ENCODE measurements around the gene COX6B2. TPM values are rescaled to one million over a fixed set of nuclear protein-coding genes. Genes with fewer than 3 reads are reported as not detected.

Gene COX6B2
- total and polyA plus RNA-seq, 2 donors (not counting 3 experiments of a cell fraction or from before 2014, with no cell fraction given) = not detected

DNA sequence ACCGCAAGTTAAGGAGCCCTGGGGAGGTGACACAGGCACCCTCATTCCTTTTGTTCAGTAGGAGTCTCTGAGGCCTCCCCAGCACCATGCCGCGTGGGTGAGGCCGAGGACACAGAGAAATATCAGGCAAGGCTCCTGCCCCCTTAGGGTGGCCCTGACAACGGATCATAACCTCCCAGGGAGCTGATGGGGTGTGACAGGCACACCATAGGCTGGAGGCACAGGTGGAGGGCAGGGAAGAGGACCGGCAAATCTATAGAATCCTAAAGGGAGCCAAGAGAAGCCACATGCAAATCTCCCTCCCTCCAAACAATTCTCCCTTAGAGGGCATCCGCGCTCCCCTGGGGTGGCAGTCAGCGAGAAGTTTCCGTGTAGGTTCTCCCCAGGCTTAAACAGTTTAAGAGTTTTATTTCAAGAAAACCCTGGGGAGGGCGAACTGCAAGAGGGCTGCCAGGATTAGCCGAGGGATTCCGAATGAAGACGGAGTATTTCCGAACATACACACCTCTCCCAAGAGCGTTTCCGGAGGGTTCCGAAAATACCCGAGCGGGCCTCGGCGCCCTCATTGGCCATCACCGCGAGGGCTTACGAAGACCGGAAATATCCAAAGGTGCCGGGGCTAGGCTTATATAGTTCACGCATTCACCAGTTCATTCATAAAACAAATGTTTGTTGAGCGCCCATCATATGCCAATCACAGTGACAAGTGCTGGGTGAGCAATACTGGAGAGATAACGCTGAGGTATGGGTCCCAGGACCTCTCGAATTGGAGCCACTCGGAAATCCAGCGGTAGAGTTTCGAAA is 30.6 kb upstream of the COX6B2 start:
- Histone ChIP-seq H3K27ac (ENCODE audit: insufficient read depth, low read depth, low read length) (peak overlapping the region; percentile 75), H3K4me3 (replicated peaks in 1 of 3; ENCODE audit: insufficient read depth in 1 of 3, low read depth in 1 of 3, low read length in 3 of 3) (peak overlapping the region in 2 of 3 experiments; percentile 31 to 58), H4K20me1 (replicated peaks; ENCODE audit: control insufficient read depth, extremely low read depth, insufficient read depth, low read length) (peaks cover 4% of the 10 kb centered on the region), H3K27me3 (ENCODE audit: control insufficient read depth in 2 of 2, insufficient read depth in 2 of 2, low read length in 2 of 2) (no peaks in the 10 kb centered on the region), H3K79me2 (ENCODE audit: control insufficient read depth, insufficient read depth, low read length) (peaks cover 41% of the 10 kb centered on the region), H3K4me1 (ENCODE audit: control insufficient read depth, extremely low read depth, insufficient read depth, low read length) (peaks cover 31% of the 10 kb centered on the region), H3K9me1 (replicated peaks; ENCODE audit: control insufficient read depth, extremely low read depth, insufficient read depth, low read length) (no peaks in the 10 kb centered on the region), H3K9ac (replicated peaks; ENCODE audit: extremely low read depth, insufficient read depth, low read length) (peak overlapping the region; percentile 67), H3K9me3 (replicated peaks; ENCODE audit: control insufficient read depth, insufficient read depth, low read length) (no peaks in the 10 kb centered on the region), H3K4me2 (ENCODE audit: insufficient read depth, low read length) (peak overlapping the region; percentile 86), H2AFZ (ENCODE audit: low read depth, low read length) (peak overlapping the region; percentile 90), H3K36me3 (ENCODE audit: control insufficient read depth in 2 of 2, extremely low read depth in 1 of 2, insufficient read depth in 2 of 2, low read length in 2 of 2) (peaks cover 14 to 24% of the 10 kb centered on the region in 2 experiments)
- peak; percentile 97 for DNase-seq (ENCODE audit: low read depth, low spot score)
- dilution Hi-C loops (cut with MboI; ENCODE audit: extremely low pct_ligation_motif_present, low sequenced_read_pairs) (no loop called here), intact Hi-C loops (cut with micrococcal nuclease) (loop anchor here (1.0 to 10.0 kb wide), 7 partner anchors 23 to 240 kb away; partner anchors contain the start of genes ISOC2, KMT5C, TNNT1 and ZNF524)
- CTCF ChIA-PET = interaction anchor here (1.3 to 2.9 kb wide), 7 partner anchors 13 to 119 kb away, joined by 7 to 51 read pairs (median 10); partner anchors contain the start of gene KMT5C
- POLR2A ChIA-PET = interaction anchor here (2.4 kb wide), 2 partner anchors 22 to 46 kb away, joined by 9 to 11 read pairs; partner anchors contain the start of genes KMT5C and UBE2S
- no peak for FAIRE-seq
- TF ChIP-seq, protein P1, sequence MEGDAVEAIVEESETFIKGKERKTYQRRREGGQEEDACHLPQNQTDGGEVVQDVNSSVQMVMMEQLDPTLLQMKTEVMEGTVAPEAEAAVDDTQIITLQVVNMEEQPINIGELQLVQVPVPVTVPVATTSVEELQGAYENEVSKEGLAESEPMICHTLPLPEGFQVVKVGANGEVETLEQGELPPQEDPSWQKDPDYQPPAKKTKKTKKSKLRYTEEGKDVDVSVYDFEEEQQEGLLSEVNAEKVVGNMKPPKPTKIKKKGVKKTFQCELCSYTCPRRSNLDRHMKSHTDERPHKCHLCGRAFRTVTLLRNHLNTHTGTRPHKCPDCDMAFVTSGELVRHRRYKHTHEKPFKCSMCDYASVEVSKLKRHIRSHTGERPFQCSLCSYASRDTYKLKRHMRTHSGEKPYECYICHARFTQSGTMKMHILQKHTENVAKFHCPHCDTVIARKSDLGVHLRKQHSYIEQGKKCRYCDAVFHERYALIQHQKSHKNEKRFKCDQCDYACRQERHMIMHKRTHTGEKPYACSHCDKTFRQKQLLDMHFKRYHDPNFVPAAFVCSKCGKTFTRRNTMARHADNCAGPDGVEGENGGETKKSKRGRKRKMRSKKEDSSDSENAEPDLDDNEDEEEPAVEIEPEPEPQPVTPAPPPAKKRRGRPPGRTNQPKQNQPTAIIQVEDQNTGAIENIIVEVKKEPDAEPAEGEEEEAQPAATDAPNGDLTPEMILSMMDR (IDR thresholded peaks at IDR 0.05; ENCODE audit: extremely low read depth in 1 of 2, insufficient read depth in 1 of 2, low read depth in 1 of 2, low read length in 2 of 2) = no peak
- TF ChIP-seq, protein P2, sequence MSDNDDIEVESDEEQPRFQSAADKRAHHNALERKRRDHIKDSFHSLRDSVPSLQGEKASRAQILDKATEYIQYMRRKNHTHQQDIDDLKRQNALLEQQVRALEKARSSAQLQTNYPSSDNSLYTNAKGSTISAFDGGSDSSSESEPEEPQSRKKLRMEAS (IDR thresholded peaks at IDR 0.05; ENCODE audit: insufficient read depth, insufficient read length) = no peak
- BruUV-seq (replicated peaks) = TSS peak; percentile 60
